G401 (cell line): ENCODE measurements around the gene MRPS24. TPM values are rescaled to one million over a fixed set of nuclear protein-coding genes. Genes with fewer than 3 reads are reported as not detected.
"Not testable (repeated sequence)": the region's sequence is repeated elsewhere in the genome, so short reads cannot be mapped to it uniquely, and the experiment has no call there.

ENCODE experiments used
- DNase-seq: peaks from one replicate; pipeline ENCODE4 v3.0.0-alpha.2; 2015; ENCODE audit warnings: low spot score
- in situ Hi-C: cut with HindIII; loops from 2 replicates; pipeline ENCODE4 v1.10.0; 2016; ENCODE audit warnings: low sequenced_read_pairs, mixed read lengths
- total RNA-seq: library from RNA; depleted of rRNA; stranded (reverse); fragments of >200 nt; shearing (Covaris generic); gene quantifications from 2 replicates; pipeline ENCODE4 v1.2.3, GENCODE V29; 2014; rRNA removed

The MRPS24 gene
- total RNA-seq, 1 experiment from 2014 or later, result 143 TPM

- in situ Hi-C loops, result loop anchor here (5.0 kb wide), 2 partner anchors 40 to 95 kb away; no protein-coding TSS in a partner anchor
- no peak for DNase-seq
These were observed 21.8 kb downstream of the MRPS24 start for GRCh38 chr7:43847496-43847895.

- in situ Hi-C loops, result loop anchor here (5.0 kb wide), 2 partner anchors 37 to 98 kb away; no protein-coding TSS in a partner anchor
These were observed 24.7 kb downstream of the MRPS24 start for GRCh38 chr7:43844662-43845061.

GRCh38 chr7:43844257-43844656 lies 25.1 kb downstream of the MRPS24 start:
- DNase-seq, result no peak
- in situ Hi-C loops, result no loop called here

More at GRCh38 chr7:43844662-43845061, 24.7 kb downstream of the MRPS24 start:
- no peak for DNase-seq

- in situ Hi-C loops, result no loop called here
- DNase-seq, result no peak
These were observed 26.0 kb downstream of the MRPS24 start for GRCh38 chr7:43843296-43843695.

GRCh38 chr7:43838201-43838658 lies 31.1 kb downstream of the MRPS24 start:
- in situ Hi-C loops, result no loop called here
- no peak for DNase-seq

GRCh38 chr7:43834463-43835251 lies 34.7 kb downstream of the MRPS24 start:
- DNase-seq, result no peak
- in situ Hi-C loops, result no loop called here

- DNase-seq, in situ Hi-C loops: not testable (repeated sequence)
These were observed 38.4 kb downstream of the MRPS24 start for GRCh38 chr7:43830917-43831316.

- in situ Hi-C loops, result no loop called here
- DNase-seq, result peak; percentile 70
These were observed 43.9 kb downstream of the MRPS24 start for GRCh38 chr7:43825391-43825808.

- in situ Hi-C loops, result no loop called here
- DNase-seq, result peak; percentile 74
These were observed 44.4 kb downstream of the MRPS24 start for GRCh38 chr7:43824963-43825362.

- in situ Hi-C loops, DNase-seq: not testable (repeated sequence)
These were observed 44.8 kb downstream of the MRPS24 start for GRCh38 chr7:43824513-43824912.

- in situ Hi-C loops, result no loop called here
These were observed 45.4 kb downstream of the MRPS24 start for GRCh38 chr7:43823941-43824340.

GRCh38 chr7:43823425-43823824 lies 45.9 kb downstream of the MRPS24 start:
- in situ Hi-C loops, DNase-seq: not testable (repeated sequence)

More at GRCh38 chr7:43823941-43824340, 45.4 kb downstream of the MRPS24 start:
- peak; percentile 40 for DNase-seq

Other genes starting within 250 kb of the MRPS24 start
- 135 and 184 TPM in 2 replicates for gene COA1, start 140.0 kb downstream of the MRPS24 start, total RNA-seq
- gene BLVRA, start 110.8 kb downstream of the MRPS24 start, total RNA-seq, result 145 and 190 TPM in 2 replicates
- gene URGCP, start 37.1 kb upstream of the MRPS24 start, total RNA-seq, result 30.9 and 39.4 TPM in 2 replicates
- 7.0 and 14.7 TPM in 2 replicates for gene UBE2D4, start 56.9 kb upstream of the MRPS24 start, total RNA-seq
- gene SPDYE1, start 128.4 kb upstream of the MRPS24 start, total RNA-seq, result not detected in 2 replicates
- 101 and 119 TPM in 2 replicates for gene DBNL, start 175.2 kb upstream of the MRPS24 start, total RNA-seq
- 2.8 and 2.9 TPM in 2 replicates for gene PGAM2, start 196.1 kb upstream of the MRPS24 start, total RNA-seq
- 5.2 and 9.4 TPM in 2 replicates for gene POLM, start 213.0 kb upstream of the MRPS24 start, total RNA-seq
- gene AEBP1, start 234.8 kb upstream of the MRPS24 start, total RNA-seq, result 0.27 and 0.43 TPM in 2 replicates